DOHH2 (cell line): ENCODE data around the gene EYA2.

Experiments used
- CTCF ChIP-seq: fragments of 200-600 bp; sonication (generic); IDR thresholded peaks from one replicate; pipeline ENCODE4 v1.5.1; 2014; ENCODE audit warnings: antibody characterized with exemption, mild to moderate bottlenecking, low read depth, low read length; ENCODE audit not compliant: poor library complexity, severe bottlenecking
- EZH2phosphoT487 ChIP-seq: fragments of 200-600 bp; sonication (generic); IDR thresholded peaks from 2 replicates; pipeline ENCODE4 v1.6.1; 2017; ENCODE audit warnings: borderline replicate concordance, mild to moderate bottlenecking, antibody characterized with exemption, low read length, moderate library complexity, mixed read lengths

- TF ChIP-seq CTCF (no peak), EZH2phosphoT487 (no peak)
Observed at GRCh38 chr20:46879386-46879785, 15.3 kb upstream of the EYA2 start.
